Measurements from ENCODE around the gene IL3. TPM values are rescaled to one million over a fixed set of nuclear protein-coding genes. Genes with fewer than 3 reads are reported as not detected.

The IL3 gene
- total RNA-seq, 1 experiment from 2014 or later, result not detected

DNA sequence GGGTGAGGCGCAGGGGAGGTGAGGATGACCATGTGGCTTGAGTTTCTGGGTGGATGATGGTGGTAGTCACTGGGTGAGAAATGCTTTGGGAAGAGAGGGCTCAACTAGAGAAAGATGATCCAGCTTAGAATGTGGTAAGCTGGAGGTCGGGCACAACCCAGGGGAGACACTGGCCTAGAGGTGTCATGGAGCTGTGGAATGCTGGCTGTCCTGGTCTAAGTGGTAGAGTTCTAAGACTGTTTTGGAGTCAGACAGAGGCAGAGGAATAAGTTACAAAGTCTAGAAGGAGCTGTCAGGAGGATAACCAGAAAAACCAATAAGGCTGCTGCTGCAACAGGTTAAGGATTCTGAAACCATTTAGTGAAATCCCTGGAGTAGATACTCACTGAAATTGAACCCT, 29.8 kb upstream of the IL3 start:
- no peak for DNase-seq (ENCODE audit: low spot score)
- Histone ChIP-seq H3K27me3 (replicated peaks; ENCODE audit: insufficient read depth, low read depth, low read length, poor library complexity) (peaks cover 29% of the 10 kb centered on the region), H3K4me3 (ENCODE audit: low read depth, low read length, poor library complexity, severe bottlenecking) (no peak overlapping the region), H3K9me3 (ENCODE audit: low read depth, low read length, poor library complexity, severe bottlenecking) (no peaks in the 10 kb centered on the region), H3K27ac (ENCODE audit: low read depth, low read length, poor library complexity, severe bottlenecking) (no peak overlapping the region), H3K4me1 (ENCODE audit: insufficient read depth, low read length, poor library complexity, severe bottlenecking) (no peaks in the 10 kb centered on the region), H3K36me3 (ENCODE audit: insufficient read depth, low read length, poor library complexity, severe bottlenecking) (no peaks in the 10 kb centered on the region)
- no peak for TF ChIP-seq EZH2 (IDR thresholded peaks at IDR 0.05; ENCODE audit: borderline replicate concordance, low read depth, low read length, poor library complexity, severe bottlenecking)
- TF ChIP-seq, protein P1, sequence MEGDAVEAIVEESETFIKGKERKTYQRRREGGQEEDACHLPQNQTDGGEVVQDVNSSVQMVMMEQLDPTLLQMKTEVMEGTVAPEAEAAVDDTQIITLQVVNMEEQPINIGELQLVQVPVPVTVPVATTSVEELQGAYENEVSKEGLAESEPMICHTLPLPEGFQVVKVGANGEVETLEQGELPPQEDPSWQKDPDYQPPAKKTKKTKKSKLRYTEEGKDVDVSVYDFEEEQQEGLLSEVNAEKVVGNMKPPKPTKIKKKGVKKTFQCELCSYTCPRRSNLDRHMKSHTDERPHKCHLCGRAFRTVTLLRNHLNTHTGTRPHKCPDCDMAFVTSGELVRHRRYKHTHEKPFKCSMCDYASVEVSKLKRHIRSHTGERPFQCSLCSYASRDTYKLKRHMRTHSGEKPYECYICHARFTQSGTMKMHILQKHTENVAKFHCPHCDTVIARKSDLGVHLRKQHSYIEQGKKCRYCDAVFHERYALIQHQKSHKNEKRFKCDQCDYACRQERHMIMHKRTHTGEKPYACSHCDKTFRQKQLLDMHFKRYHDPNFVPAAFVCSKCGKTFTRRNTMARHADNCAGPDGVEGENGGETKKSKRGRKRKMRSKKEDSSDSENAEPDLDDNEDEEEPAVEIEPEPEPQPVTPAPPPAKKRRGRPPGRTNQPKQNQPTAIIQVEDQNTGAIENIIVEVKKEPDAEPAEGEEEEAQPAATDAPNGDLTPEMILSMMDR (conservative IDR thresholded peaks at IDR 0.05; ENCODE audit: low read depth, low read length), result no peak
- intact Hi-C loops (cut with micrococcal nuclease; ENCODE audit: unreplicated experiment), result no loop called here
- BruUV-seq (replicated peaks), result no TSS peak
- CTCF ChIA-PET, result no interaction called here
- POLR2A ChIA-PET (ENCODE audit: low non-redundant PET), result no interaction called here

DNA sequence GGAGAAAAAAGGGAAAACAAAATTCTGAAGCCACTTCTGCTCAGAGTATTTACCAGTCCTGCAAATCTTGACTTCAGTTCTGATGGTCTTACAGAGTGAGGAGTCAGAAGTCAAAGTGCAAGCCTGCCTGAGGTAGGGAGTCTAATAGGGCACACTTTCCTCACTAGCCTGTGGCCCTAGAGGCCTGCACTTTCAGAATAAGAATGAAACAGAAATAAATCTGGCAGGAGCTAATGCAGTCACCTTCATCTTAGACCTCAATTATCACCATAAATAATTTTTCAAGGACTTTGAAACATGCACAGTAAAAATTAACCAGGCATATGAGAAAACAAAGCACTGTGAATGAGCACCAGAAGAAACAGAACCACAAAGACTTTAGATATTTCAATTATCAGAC, 28.3 kb upstream of the IL3 start:
- no peaks in the 10 kb centered on the region for H3K4me1 ChIP-seq (ENCODE audit: insufficient read depth, low read length, poor library complexity, severe bottlenecking)
- intact Hi-C loops (cut with micrococcal nuclease; ENCODE audit: unreplicated experiment), result no loop called here
- POLR2A ChIA-PET (ENCODE audit: low non-redundant PET), result no interaction called here
- peaks cover 41% of the 10 kb centered on the region for H3K27me3 ChIP-seq (replicated peaks; ENCODE audit: insufficient read depth, low read depth, low read length, poor library complexity)
- no peak overlapping the region for H3K4me3 ChIP-seq (ENCODE audit: low read depth, low read length, poor library complexity, severe bottlenecking)
- no peaks in the 10 kb centered on the region for H3K9me3 ChIP-seq (ENCODE audit: low read depth, low read length, poor library complexity, severe bottlenecking)
- BruUV-seq (replicated peaks), result no TSS peak
- H3K36me3 ChIP-seq (ENCODE audit: insufficient read depth, low read length, poor library complexity, severe bottlenecking), result no peaks in the 10 kb centered on the region
- no peak overlapping the region for H3K27ac ChIP-seq (ENCODE audit: low read depth, low read length, poor library complexity, severe bottlenecking)
- CTCF ChIA-PET, result no interaction called here
- TF ChIP-seq, protein P1 (conservative IDR thresholded peaks at IDR 0.05; ENCODE audit: low read depth, low read length), result no peak
- TF ChIP-seq EZH2 (IDR thresholded peaks at IDR 0.05; ENCODE audit: borderline replicate concordance, low read depth, low read length, poor library complexity, severe bottlenecking), result no peak
- no peak for DNase-seq (ENCODE audit: low spot score)

DNA sequence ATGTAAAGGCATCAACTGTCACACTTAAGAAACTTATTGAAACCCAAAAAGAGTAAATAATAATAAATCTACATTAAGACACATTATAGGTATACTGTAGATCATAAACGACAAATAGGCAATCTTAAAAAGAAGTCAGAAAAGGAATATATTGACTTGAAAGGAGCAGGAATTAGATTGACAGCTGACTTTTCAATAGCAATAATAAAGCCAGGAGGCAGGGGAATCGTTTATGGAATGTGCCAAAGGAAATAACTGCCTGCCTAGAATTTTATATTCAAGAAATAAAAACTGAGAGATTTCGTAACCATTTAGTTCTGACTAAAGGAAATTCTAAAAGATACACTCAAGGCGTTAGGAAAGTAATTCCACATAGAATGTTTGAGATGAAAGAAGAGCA, 27.3 kb upstream of the IL3 start:
- no peak for TF ChIP-seq EZH2 (IDR thresholded peaks at IDR 0.05; ENCODE audit: borderline replicate concordance, low read depth, low read length, poor library complexity, severe bottlenecking)
- TF ChIP-seq, protein P1 (conservative IDR thresholded peaks at IDR 0.05; ENCODE audit: low read depth, low read length), result no peak
- intact Hi-C loops (cut with micrococcal nuclease; ENCODE audit: unreplicated experiment), result no loop called here
- ChIA-PET POLR2A (ENCODE audit: low non-redundant PET) (no interaction called here), CTCF (no interaction called here)
- DNase-seq (ENCODE audit: low spot score), result no peak
- H3K9me3 ChIP-seq (ENCODE audit: low read depth, low read length, poor library complexity, severe bottlenecking), result no peaks in the 10 kb centered on the region
- H3K4me1 ChIP-seq (ENCODE audit: insufficient read depth, low read length, poor library complexity, severe bottlenecking), result no peaks in the 10 kb centered on the region
- no peaks in the 10 kb centered on the region for H3K36me3 ChIP-seq (ENCODE audit: insufficient read depth, low read length, poor library complexity, severe bottlenecking)
- H3K4me3 ChIP-seq (ENCODE audit: low read depth, low read length, poor library complexity, severe bottlenecking), result no peak overlapping the region
- no TSS peak for BruUV-seq (replicated peaks)
- H3K27me3 ChIP-seq (replicated peaks; ENCODE audit: insufficient read depth, low read depth, low read length, poor library complexity), result peaks cover 45% of the 10 kb centered on the region
- H3K27ac ChIP-seq (ENCODE audit: low read depth, low read length, poor library complexity, severe bottlenecking), result no peak overlapping the region

All from A673 (cell line).